LNCAP (cell line): ENCODE measurements around the gene FAN1.

Experiments
- CTCF ChIP-seq: fragments of 450-650 bp; IDR thresholded peaks from 2 replicates; pipeline ENCODE4 v1.5.1; 2017; ENCODE audit warnings: mild to moderate bottlenecking

The FAN1 gene

GRCh38 chr15:30984542-30984941 is 80.8 kb downstream of the FAN1 start:
- no peak for TF ChIP-seq CTCF

GRCh38 chr15:30985081-30985531 is 81.4 kb downstream of the FAN1 start:
- no peak for TF ChIP-seq CTCF

- no peak for TF ChIP-seq CTCF
These were observed 86.3 kb downstream of the FAN1 start for GRCh38 chr15:30990036-30990435.

- TF ChIP-seq CTCF = no peak
These were observed 86.9 kb downstream of the FAN1 start for GRCh38 chr15:30990446-30991254.

GRCh38 chr15:30991255-30992235 is 87.8 kb downstream of the FAN1 start, which contains the start of gene MTMR10:
Gene MTMR10 (minus strand): TSS chr15:30991628. CDS start chr15:30991506, 122 bp downstream.
- no peak for TF ChIP-seq CTCF

- no peak for TF ChIP-seq CTCF
These were observed 88.6 kb downstream of the FAN1 start for GRCh38 chr15:30992249-30992864.
